ENCODE results near the gene PAM16. TPM values are rescaled to one million over a fixed set of nuclear protein-coding genes. Genes with fewer than 3 reads are reported as not detected.
A peak's percentile ranks its signal among the peaks of the same experiment; 100 is the strongest.

The PAM16 gene
- total RNA-seq, 4 donors from 2014 or later: 26.5 to 40.5 (median 29.2) TPM

DNA sequence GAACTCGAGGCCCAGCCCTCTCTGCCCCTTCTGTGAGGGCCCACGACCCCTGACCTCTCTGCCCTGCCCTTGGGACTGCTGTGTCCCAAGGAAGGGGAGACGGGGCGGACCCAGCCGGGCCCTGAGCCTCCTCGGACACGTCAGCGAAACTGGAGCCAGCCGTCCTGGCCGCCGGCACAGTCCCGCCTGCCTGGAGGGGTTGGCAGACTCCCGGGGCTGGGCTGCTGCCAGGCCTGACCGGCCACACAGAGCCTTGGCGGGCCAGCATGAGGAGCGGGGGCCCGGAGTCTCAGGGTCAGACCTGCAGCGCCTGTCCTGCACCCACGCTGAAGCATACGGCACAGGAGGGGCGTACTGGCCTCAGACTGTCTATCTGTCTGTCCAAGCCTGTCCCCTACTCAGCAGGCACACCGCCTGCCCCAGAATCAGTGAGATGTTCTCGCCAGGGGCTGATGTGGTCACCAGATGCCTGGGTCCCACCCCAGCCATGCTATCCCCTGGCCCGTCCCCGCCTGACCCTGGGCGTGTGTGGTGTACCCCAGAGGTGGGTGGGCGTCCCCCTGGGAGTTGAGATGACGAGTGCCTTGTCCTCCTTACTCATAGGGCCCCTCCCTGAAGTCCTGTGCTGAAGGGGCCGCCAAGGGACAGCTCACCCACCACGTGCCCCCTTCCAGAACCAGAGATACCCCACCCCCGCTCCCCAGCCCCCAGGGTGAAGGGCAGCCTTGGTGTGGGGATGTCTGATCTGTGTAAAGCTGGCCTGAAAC, 25.2 kb upstream of the PAM16 start:
- in situ Hi-C loops (cut with MboI; ENCODE audit: low pct_ligation_motif_present in 1 of 4, low pct_unique_long_range_greater_than_20kb in 1 of 4, low sequenced_read_pairs in 3 of 4): no loop called here
- intact Hi-C loops (cut with DNase I; ENCODE audit: low total_unique reads): no loop called here
- no peak for TF ChIP-seq POLR2A (IDR thresholded peaks at IDR 0.05)
- TF ChIP-seq EP300 (IDR thresholded peaks at IDR 0.05; ENCODE audit: low read depth): no peak
- TF ChIP-seq, protein P1, sequence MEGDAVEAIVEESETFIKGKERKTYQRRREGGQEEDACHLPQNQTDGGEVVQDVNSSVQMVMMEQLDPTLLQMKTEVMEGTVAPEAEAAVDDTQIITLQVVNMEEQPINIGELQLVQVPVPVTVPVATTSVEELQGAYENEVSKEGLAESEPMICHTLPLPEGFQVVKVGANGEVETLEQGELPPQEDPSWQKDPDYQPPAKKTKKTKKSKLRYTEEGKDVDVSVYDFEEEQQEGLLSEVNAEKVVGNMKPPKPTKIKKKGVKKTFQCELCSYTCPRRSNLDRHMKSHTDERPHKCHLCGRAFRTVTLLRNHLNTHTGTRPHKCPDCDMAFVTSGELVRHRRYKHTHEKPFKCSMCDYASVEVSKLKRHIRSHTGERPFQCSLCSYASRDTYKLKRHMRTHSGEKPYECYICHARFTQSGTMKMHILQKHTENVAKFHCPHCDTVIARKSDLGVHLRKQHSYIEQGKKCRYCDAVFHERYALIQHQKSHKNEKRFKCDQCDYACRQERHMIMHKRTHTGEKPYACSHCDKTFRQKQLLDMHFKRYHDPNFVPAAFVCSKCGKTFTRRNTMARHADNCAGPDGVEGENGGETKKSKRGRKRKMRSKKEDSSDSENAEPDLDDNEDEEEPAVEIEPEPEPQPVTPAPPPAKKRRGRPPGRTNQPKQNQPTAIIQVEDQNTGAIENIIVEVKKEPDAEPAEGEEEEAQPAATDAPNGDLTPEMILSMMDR (IDR thresholded peaks at IDR 0.05): no peak
- peak in 1 of 3 donors; percentile 26 for TF ChIP-seq POLR2AphosphoS5 (IDR thresholded peaks at IDR 0.05)
- Histone ChIP-seq H3K27me3 (no peaks in the 10 kb centered on the region), H3K4me1 (peaks cover 27 to 67% (median 51%) of the 10 kb centered on the region in 4 donors), H3K9me3 (no peaks in the 10 kb centered on the region), H3K27ac (peak overlapping the region; percentile 78 to 92 (median 83)), H3K4me3 (no peak overlapping the region), H3K36me3 (no peaks in the 10 kb centered on the region)
- DNase-seq: peak; percentile 76
- 82% methylated on average over 17 of the region's 31 CpGs; no CpG with 5 or more reads in 1 of the 2 donors for WGBS, 2 donors (ENCODE audit: low coverage in 1 of 2)

DNA sequence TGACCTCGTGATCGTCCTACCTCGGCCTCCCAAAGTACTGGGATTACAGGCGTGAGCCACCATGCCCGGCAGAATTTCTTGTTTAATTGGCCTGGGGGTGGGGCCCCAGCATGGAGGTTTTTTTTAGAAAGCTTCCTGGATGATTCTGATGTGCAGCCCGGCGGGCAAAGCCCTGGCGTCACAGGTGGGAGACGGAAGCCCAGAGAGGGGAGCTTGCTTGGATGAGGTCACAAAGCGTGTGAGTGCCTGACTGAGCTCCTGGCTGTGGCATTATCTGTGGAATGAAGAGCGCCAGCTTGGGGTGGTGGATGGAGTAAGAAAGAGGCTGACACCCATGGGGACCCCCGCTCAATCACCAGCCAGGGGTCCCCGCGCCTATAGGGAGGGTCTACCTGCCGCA, 24.6 kb upstream of the PAM16 start:
- intact Hi-C loops (cut with DNase I; ENCODE audit: low total_unique reads): no loop called here
- Histone ChIP-seq H3K36me3 (no peaks in the 10 kb centered on the region), H3K4me3 (no peak overlapping the region), H3K9me3 (no peaks in the 10 kb centered on the region), H3K4me1 (peaks cover 27 to 70% (median 54%) of the 10 kb centered on the region in 4 donors), H3K27ac (peak overlapping the region; percentile 78 to 92 (median 83)), H3K27me3 (no peaks in the 10 kb centered on the region)
- 85% methylated on average over 15 of the region's 15 CpGs; no CpG with 5 or more reads in 1 of the 2 donors for WGBS, 2 donors (ENCODE audit: low coverage in 1 of 2)
- no peak for DNase-seq
- no peak for TF ChIP-seq POLR2AphosphoS5 (IDR thresholded peaks at IDR 0.05)
- in situ Hi-C loops (cut with MboI; ENCODE audit: low pct_ligation_motif_present in 1 of 4, low pct_unique_long_range_greater_than_20kb in 1 of 4, low sequenced_read_pairs in 3 of 4): no loop called here

DNA sequence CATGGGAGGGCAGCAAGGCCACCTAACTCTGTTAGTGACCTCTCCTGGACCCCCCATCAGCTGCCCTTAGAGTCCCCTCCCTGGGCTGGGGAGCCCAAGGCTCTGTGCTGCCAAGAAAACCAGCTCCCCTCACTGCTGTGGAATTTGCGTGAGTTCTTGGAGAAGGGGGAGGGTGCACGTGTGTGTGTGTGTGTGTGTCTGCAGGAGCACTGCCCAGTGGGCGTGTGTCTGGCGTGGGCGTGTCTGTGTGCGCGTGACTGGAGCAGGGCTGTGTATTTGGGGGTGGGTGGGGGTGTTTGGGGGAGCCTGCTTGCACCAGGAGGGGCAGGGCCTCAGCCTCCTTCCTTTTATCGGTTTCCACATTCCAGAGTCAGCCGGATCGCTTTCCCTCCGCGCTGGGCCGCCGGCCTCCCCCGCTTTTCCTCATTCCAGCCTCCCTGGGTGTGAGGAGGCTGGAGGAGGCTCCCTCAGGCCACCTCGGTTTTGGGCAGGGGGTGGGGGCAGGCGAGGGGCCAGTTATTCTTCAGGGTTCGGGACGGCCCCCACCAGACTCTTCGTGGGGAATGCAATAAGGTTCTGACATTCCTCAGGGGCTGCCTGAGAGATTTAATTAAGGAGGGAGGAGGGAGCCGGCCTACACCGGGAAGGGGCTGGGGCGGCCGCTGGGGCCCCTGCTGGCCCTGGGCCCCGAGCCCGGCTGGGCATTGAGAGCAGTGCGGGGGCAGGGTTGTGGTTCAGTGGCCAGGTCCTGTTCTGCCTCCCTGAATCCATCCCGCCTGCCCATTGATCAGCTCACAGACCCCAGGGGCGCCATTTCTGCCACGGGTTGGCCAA, 23.0 kb upstream of the PAM16 start:
- in situ Hi-C loops (cut with MboI; ENCODE audit: low pct_ligation_motif_present in 1 of 4, low pct_unique_long_range_greater_than_20kb in 1 of 4, low sequenced_read_pairs in 3 of 4): no loop called here
- TF ChIP-seq EP300 (IDR thresholded peaks at IDR 0.05; ENCODE audit: low read depth) (no peak), POLR2AphosphoS5 (IDR thresholded peaks at IDR 0.05) (peak; percentile 34 to 59 (median 37)), POLR2A (IDR thresholded peaks at IDR 0.05) (no peak)
- TF ChIP-seq, protein P1 (IDR thresholded peaks at IDR 0.05): no peak

DNA sequence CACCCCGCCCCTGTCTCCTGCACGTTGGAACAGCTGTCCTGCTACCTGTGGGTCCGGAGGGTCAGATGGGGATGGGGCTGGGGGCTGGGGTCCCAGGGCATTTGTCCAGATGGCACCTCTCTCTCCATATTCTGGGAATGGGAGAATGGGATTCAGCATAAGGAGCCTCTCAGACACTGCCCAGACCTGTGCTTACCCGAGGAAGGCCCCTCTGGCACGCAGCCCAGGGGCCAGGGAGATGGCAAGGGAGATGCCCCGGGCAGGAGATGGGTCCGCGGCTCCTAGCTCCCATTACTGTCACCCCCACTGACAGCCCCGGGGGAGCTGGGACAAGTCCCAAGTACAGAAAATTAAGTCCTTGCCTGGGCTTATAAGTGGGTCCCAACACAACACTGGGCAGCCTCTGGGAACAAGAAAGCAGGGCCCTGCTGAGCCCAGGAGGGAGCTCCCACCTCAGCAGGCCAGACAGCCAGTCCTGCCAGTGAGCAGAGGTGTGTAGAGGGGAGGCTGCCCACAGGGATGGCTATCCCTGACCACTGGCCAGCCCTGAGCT, 22.3 kb upstream of the PAM16 start:
- TF ChIP-seq POLR2AphosphoS5 (IDR thresholded peaks at IDR 0.05): no peak
- no peak for TF ChIP-seq EP300 (IDR thresholded peaks at IDR 0.05; ENCODE audit: low read depth)
- TF ChIP-seq, protein P1 (IDR thresholded peaks at IDR 0.05): no peak
- TF ChIP-seq POLR2A (IDR thresholded peaks at IDR 0.05): no peak
- H3K27ac ChIP-seq: peak overlapping the region; percentile 78 to 92 (median 83)
- no peak for DNase-seq
- peak overlapping the region in 2 of 4 donors; percentile 60 to 67 for H3K4me3 ChIP-seq
- H3K36me3 ChIP-seq: no peaks in the 10 kb centered on the region
- intact Hi-C loops (cut with DNase I; ENCODE audit: low total_unique reads): no loop called here
- in situ Hi-C loops (cut with MboI; ENCODE audit: low pct_ligation_motif_present in 1 of 4, low pct_unique_long_range_greater_than_20kb in 1 of 4, low sequenced_read_pairs in 3 of 4): no loop called here
- 37 to 50% methylated on average over 1 to 9 of the region's 9 CpGs for WGBS, 2 donors (ENCODE audit: low coverage in 1 of 2)
- H3K27me3 ChIP-seq: no peaks in the 10 kb centered on the region
- no peaks in the 10 kb centered on the region for H3K9me3 ChIP-seq
- H3K4me1 ChIP-seq: peaks cover 27 to 68% (median 54%) of the 10 kb centered on the region in 4 donors

More for the DNA sequence above, 23.0 kb upstream of the PAM16 start:
- H3K27me3 ChIP-seq: no peaks in the 10 kb centered on the region
- no peaks in the 10 kb centered on the region for H3K36me3 ChIP-seq
- 56 to 73% methylated on average over 3 to 28 of the region's 30 CpGs for WGBS, 2 donors (ENCODE audit: low coverage in 1 of 2)
- H3K9me3 ChIP-seq: no peaks in the 10 kb centered on the region
- peak overlapping the region in 2 of 4 donors; percentile 60 to 67 for H3K4me3 ChIP-seq
- intact Hi-C loops (cut with DNase I; ENCODE audit: low total_unique reads): no loop called here
- DNase-seq: peak; percentile 64
- H3K27ac ChIP-seq: peak overlapping the region; percentile 78 to 92 (median 83)
- H3K4me1 ChIP-seq: peaks cover 27 to 68% (median 54%) of the 10 kb centered on the region in 4 donors
